GM18868 (cell line): ENCODE measurements around the gene CHAF1A.

Experiments
- ATAC-seq: cut with Tn5 transposase; IDR thresholded peaks from one replicate; pipeline ENCODE4 v1.9.1; 2021; ENCODE audit warnings: mild to moderate bottlenecking, moderate library complexity; ENCODE audit not compliant: unreplicated experiment

Gene CHAF1A

GRCh38 chr19:4376991-4377781, 25.3 kb upstream of the CHAF1A start:
- ATAC-seq, result no peak

- ATAC-seq, result no peak
Observed at GRCh38 chr19:4378886-4379285, 23.6 kb upstream of the CHAF1A start.

- ATAC-seq, result no peak
Observed at GRCh38 chr19:4379383-4380253, 22.8 kb upstream of the CHAF1A start.

GRCh38 chr19:4380254-4380727, 22.1 kb upstream of the CHAF1A start:
- no peak for ATAC-seq

GRCh38 chr19:4385291-4386040, 17.0 kb upstream of the CHAF1A start:
- no peak for ATAC-seq

- no peak for ATAC-seq
Observed at GRCh38 chr19:4386041-4386782, 16.2 kb upstream of the CHAF1A start.

- ATAC-seq, result no peak
Observed at GRCh38 chr19:4388337-4389063, 13.9 kb upstream of the CHAF1A start.

- ATAC-seq, result no peak
Observed at GRCh38 chr19:4389064-4389375, 13.4 kb upstream of the CHAF1A start.

GRCh38 chr19:4389511-4390016, 12.9 kb upstream of the CHAF1A start:
- ATAC-seq, result no peak

- no peak for ATAC-seq
Observed at GRCh38 chr19:4390017-4390566, 12.3 kb upstream of the CHAF1A start.

- no peak for ATAC-seq
Observed at GRCh38 chr19:4390567-4391305, 11.7 kb upstream of the CHAF1A start.

- ATAC-seq, result no peak
Observed at GRCh38 chr19:4391306-4391693, 11.1 kb upstream of the CHAF1A start.

- ATAC-seq, result no peak
Observed at GRCh38 chr19:4391701-4392483, 10.5 kb upstream of the CHAF1A start.

- no peak for ATAC-seq
Observed at GRCh38 chr19:4393947-4394590, 8.4 kb upstream of the CHAF1A start.

- ATAC-seq, result no peak
Observed at GRCh38 chr19:4396949-4397783, 5.3 kb upstream of the CHAF1A start.

GRCh38 chr19:4399812-4400134, 2.7 kb upstream of the CHAF1A start:
- ATAC-seq, result peak; percentile 3
